GM19463 (cell line): Measurements from ENCODE around the gene TUBGCP3.

Source experiments
- ATAC-seq: cut with Tn5 transposase; IDR thresholded peaks from one replicate; pipeline ENCODE4 v1.9.1; 2021; ENCODE audit warnings: mild to moderate bottlenecking, moderate library complexity; ENCODE audit not compliant: unreplicated experiment

Gene TUBGCP3

DNA sequence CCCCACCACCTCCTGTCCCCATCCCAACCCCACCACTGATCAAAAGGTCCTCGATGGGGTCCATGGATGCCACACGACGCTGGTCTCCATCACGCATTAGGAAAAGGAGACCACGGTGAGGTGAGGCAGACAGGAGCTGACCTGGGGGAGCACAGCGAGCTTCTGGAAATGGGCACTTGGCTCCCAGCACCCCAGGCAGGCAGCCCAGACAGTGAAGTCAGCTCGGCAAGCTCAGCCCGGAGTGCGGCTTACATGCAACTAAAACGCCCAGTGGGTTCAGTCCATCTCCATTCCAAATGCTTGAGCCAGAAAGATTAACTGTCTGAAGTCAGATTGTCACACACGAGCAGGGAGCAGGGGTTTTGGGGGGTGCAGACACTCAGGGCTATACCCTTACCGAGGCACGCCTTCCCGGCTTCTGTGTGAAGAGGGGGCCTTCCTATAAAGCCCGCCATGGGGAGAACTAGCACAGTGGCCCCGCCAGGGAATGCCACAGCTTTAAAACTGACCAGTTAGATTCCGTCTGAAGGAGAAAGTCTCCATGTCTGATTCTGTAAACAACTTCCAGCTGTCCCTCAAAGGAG lies 132.4 kb downstream of the TUBGCP3 start:
- ATAC-seq, result no peak

DNA sequence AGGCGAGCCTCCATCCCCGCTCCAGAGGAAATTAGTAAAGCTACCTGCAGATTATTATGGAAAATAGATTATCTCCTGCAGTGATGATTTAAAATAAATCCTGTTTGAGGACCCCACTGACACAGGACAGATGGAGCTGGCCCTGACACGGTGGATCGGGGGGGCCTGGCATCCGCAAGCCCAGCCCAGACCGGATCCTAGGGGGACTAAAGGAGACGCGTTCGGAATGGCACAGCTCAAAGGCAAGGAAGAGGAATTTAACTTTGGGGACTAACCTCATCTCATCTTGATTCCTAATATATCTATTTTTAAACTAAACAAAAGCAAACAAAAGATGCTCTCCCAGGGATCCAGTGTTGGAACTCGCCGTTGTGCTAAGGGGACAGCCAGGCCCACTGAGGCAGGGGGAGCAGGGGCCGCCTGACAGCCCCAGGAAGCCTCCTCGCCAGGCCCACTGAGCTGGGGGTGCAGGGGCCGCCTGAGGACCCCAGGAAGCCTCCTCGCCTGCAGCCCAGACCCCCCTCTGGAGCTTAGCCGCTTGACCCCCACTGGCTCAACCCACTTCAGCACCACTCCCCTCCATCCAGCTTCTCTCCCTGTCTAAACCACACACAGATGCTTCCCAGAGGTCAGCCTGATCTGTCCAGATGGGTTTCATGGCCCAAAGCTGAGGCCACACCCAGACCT lies 133.2 kb downstream of the TUBGCP3 start:
- ATAC-seq, result no peak

DNA sequence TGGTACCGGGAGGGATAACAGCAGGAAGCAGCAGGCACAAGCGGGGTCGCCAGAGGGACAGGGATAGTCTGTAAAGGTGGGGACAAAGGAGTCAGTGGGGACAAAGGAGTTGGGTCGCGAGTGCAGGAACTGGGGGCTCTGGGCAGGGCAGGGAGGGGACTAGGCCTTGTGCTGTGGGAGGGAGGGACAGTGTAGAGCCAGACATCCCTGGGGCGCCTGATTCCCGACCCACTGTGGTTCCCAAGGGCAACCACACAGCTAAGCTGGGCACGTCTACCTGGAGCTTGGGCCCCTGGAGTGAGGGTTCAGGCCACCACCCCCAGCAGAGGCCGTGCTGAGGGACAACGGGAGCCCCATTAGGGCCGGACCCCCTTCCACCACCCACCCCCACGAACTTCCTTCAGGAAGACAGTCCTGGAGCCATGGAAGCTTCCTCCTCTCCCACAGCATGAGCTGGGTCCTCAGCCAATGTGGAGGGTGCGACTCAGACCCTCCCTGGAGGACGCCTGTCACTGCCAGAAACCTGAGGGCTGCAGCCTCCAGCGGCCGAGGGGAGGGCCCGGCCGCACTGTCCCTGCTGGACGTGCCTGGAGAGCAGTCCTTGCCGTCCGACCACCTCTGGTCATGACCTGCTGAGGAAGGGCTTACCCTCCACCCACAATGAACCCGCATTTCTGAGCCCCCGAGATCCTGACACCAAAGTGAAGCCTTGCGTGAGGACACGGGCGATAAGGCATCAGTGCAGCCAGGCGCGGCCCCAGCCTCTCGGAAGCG lies 133.9 kb downstream of the TUBGCP3 start:
- no peak for ATAC-seq

DNA sequence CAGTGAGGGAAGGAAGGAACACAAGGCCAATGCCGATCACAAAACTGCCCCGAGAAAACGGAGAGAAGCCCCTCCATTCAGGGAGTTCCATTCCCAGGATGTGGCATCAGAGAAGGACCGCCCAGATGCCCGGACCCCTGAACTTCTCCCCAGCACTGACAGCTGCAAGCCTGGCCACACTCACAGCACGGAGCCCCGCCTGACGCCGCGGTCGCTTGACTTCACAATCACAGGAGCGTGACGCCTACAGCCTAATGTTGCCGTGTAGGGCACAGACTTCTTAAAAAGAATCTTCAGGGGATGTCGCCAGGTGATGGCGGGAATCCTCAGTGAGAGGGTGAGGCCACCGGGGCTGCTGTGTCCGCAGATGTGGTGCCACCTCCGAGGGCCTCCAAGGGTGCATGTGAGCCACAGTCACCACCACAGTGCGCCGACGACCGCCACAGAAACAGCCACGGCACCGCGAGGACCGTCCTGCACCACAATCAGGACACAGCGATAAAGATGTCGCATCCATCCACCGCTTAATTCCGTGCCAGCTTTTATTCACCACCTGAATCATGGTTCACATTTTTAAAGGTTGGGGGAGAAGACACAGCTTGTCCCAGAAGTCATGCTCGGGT lies 134.6 kb downstream of the TUBGCP3 start:
- ATAC-seq, result no peak

DNA sequence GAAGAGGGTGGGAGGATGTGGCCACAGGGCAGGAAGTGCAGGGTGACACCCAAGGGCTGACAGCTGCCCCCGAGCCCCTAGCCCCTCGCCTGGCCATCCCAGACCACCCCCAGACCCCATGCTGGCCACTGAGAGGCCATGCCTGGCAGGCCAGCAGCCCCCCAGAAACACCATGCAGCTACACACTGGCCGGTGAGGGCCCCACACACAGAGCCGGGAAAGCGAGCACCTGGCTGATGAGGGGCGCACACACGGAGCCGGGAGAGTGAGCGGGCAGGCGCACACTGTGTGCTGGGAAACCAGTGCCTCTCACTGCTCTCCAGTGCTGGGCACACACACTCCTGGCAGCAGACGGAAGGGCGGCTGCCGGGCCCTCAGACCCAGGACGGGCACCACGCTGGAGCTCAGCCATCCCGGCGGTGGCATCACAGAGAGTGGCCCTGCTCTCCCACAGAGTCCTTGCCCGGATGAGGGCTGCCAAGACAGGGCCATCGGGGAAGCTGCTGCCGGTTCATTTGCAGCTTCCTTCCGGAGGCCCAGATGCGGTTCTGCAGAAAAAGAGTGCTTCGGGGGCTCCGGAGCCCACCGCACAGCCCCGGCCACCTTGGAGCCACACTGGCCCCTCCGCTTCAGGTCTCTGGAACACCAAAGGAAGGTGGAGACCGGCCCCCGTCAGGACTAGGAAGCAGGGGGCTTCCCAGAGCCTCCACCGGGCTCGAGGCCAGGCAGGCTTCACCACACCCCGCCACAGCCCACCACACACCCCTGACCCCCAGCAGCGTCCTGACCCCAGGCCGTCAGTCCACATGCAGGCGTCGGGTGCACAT lies 135.4 kb downstream of the TUBGCP3 start:
- no peak for ATAC-seq

DNA sequence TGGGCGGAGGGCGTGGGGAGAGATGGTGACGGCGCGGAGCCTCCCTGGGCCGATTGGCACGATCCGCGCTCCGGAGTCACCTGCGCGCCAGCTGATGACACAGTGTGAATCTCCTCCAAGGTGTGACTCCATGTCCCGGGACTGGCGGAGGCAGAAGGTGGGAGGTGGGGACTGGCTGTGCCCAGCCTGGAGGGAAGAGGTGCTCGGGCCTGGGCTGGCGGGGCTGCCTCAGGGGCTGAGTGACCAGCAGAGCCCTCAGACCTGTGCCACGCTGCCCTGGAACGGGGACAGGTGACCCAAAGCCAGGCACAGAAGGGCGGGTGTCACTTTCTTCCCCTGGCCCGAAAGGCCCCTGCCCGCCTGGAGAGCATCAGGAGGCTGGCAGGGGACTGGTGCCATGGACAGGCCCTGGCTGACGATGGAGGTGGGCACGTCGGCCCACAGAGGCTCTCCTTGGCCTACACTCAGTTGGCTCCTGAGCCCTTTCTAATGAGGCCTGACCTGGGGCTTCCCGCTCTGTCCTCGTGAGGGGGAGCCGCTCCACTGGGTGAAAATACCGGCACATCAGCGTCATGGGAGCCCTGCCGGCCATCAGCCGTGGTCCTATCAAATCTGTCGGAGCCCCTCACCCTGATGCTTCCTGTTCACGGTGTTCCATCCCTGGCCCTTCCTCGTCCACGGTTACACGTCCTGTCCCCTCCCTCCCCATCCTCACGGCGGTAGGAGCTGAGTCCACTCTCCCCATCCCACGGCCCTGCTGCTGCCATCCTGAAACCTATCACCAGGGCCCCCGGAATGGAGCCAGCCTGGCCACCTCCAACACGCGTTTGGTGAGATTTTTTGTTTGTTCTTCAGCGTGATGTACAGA lies 136.2 kb downstream of the TUBGCP3 start:
- no peak for ATAC-seq

DNA sequence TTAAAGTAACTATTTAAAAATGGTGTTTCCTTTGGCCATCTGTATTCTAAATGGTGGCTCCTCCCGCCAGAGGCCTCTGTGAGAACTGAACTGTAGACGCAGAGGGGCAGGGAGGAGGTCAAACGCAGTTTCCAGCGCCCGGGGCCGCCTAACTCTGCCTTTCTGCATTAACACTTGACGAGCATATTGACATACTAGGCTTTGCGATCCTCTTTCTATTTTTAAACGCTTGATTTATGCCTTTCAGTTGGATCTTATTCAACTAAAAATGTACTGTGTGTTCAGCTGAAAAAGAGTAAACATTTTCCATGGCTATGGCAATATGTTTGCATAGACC lies 137.1 kb downstream of the TUBGCP3 start:
- ATAC-seq, result no peak

DNA sequence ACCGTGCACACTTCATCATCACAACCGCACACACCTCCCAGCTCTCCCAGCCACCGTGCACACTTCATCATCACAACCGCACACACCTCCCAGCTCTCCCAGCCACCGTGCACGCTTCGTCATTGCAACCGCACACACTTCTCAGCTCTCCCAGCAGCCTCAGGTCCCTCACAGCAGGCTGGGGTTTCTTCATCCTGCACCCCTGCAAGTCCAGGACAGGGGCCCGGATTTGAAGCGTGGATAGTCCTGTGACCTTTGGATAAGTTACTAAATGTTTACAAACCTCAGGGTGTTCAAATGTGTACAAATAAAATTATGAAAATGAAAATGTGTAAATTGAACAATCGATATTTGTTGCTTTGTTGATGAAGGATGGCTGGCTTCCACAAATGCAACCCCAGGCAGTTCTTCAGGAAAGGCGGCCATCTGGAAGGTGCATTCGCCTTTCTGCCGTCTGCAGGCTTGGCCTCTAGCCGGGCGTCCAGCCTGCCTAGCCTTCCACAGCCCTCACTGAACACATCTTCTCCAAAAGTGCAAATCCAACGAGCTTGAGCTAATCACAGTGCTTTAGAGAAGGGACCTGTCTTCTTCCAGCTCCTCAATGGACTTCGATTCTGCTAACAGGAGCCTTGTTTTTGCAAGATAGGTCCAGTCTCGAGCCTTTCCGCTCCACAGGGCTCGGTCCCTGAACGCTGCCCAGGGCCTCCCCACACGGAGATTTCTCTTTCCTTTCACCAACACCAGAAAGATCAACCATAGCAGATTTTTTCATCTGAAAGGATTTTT lies 137.6 kb downstream of the TUBGCP3 start:
- no peak for ATAC-seq

DNA sequence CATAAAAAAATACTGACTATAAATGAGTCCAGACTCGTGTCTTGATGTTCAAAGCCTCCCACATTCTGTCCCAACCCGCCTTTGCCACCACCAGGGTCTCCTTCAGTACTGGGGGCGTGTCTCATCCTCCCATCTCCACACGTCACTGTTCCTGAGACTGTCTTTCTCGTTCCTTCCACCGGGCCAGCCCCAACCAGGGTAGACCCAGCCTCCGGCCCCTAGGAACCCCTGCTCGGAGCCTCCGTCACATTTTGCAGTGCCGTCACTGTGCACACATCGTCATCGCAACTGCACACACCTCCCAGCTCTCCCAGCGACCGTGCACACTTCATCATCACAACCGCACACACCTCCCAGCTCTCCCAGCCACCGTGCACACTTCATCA lies 138.4 kb downstream of the TUBGCP3 start:
- no peak for ATAC-seq

DNA sequence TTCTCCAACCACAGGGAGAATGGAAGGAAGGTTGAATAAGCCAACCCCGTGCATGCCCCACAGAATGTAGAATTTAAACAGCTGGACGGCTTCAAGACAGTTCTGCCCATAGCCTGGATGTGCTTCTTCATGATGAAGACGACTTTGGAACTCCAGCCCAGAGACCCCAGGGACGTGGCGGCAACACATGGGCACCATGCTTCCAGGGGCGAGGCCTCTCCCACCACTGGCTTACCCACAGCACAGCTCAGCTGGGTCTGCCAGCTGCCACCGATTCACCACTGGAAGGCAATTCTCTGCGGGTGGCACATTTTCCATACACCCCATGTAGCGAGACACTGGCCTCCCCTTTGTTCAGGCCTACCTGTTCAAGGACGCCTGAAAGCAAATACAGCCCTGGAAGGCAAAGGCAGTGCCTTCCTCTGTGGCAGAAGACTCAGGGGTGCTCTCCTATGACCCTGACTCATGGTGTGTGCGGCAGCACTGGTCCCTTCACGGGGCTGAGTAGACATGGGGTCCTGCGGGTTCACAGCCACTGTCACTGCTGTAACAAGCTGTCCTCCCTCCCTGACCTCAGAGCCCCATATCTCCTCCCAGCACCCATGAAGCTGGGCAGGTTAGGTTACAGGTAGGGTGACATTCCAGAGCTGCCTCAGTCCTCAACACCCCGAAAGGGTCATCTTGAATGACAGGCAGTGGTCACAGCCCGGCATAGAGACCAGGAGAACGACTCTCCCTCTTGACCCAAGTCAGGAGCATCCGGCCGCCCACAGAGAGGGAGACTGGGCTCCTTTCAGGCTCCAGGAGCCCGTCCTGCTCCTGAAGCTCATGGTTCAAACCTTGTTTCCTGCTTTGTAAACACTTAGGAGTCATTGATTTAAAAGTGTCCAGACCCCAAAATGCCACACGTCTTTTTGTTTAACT lies 139.1 kb downstream of the TUBGCP3 start:
- ATAC-seq, result no peak

DNA sequence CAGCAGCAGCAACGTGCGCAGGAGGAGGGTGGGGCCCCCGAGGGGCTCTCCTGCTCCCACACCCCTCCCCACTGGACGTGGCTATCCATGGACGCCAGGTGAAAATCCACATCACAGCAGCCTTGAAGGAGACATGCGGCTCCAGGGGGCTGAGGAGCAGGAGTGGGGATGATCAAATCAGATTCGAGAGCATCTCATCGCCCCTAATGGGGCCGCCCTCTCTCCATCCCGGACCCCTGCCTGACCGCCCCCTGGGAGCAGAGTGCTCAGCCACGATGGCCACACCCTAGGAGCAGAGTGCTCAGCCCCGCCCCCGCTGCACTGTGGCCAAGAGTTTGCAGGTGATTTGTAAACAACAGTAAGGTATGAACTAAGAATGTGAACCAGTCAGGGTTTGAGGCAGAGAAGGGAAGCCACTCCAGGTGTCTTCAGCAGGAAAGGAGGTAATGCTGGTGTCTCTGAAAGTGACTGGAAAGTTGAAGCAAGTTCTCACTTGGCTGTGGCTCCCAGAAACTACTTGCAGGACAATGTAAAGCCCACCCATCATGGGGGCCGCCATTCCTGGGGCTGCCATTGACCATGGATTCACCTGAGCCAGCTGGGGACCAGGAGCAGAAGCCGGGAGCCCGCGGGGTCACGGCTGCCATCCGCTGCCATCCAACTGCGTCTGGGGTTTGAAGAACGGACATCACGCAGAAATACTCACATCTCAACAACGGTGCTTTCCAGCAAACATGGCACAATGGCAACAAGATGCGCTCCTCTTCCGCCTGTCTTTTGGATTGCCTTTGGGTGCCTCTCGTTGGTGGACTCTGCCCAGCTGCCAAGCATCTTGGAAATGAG lies 140.0 kb downstream of the TUBGCP3 start:
- ATAC-seq, result no peak

DNA sequence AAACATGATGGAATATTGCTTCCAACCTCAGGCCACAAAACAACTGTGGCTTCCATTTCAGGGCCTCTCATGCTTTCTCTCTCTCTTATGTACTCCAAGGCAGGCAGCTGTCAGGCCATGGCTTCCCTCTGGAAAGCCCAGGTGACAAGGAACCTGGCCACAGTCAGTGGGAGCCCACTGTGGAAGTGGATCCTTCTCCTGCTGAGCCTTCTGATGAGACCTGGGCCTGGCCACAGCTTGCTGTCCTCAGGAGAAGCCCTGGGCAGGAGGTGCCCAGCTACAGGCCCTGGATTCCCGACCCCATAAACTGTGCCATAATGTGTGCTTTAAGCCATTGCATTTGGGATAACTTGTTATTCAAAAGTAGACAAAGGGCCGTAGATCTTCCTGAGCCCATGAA lies 140.6 kb downstream of the TUBGCP3 start:
- ATAC-seq, result no peak

DNA sequence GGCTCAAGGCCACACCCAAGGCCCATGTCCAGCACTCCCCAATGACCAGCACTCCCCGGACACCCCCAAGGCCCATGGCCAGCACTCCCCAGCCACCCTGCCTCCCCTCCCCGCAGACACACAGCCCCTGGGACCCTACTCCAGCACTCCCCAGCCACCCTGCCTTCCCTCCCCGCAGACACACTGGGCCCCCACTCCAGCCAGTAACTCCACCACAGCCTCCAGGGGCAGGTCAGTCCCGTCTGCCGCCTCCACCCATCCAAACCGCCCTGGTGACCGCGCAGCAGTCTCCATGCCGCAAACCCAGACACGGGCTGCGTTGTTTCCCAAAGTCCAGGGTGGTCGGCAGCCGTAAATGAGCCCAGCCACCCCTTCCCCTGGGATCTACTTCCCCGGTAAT lies 141.1 kb downstream of the TUBGCP3 start:
- no peak for ATAC-seq

DNA sequence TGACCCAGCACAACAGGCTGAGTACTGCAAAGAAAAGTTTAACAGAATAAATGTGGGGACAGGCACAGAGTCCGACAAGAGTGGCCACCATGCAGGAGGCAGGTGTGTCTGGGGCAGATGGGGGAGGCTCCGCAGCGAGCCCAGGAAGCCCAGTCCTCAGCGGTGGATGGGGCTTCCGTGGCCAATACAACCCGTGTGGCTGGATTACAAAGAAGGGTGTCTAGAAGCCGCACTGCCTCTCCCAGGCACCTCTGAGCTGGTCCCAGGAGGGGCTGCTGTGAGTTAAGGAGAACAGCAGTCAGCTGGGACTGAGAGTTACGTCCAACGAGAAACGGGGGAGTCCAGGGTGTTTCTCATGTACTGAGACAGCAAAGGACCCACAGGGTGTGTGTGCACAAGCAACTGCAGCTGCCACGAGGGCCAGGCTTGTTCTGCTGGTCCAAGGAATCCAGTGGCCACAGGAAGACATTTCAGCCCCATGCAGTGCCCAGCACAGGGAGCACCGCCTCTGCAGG lies 141.5 kb downstream of the TUBGCP3 start:
- ATAC-seq, result no peak

DNA sequence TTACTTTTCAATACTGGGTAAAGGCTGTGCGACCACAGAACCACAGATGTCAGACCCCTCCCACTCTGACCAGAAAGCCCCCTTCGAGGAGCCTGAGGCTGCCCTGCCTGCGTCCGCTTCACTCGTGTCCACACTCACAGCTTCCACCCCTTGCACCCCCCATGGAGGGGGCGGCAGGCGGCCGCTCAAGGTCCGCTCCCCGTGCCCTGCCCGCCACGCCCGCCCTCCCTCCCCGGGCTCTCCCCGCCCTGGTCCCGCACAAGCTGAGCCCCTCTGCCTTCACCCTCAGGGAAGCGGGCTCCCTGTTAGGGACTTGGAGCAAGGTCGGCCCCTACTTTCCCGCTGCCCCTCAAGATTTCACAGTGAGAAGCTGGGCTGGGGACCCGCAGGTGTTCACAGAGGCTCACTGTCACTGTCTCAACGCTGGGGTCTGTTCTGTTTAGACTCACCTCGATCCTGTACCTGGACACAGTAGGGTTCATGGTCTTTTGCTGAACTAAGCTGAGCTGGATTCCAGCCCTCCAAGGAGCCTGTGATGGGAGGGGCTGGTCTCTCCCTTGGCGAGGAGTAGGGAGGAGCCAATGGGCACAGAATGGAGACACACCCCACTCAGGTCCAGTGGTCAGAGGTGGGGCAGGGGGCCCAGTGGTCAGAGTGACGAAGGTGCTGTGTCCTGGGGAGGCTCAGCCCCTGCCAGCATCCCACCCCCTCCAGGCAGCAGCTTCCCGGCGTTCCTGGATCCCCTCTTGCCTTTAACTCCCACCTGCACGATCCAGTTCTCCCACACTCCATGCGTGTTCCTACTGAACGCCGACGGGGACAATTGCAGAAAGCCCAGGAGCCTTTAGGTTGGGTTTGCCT lies 142.3 kb downstream of the TUBGCP3 start:
- no peak for ATAC-seq
